GM12874 (cell line): Measurements from ENCODE around the gene ZNF860.

Source experiments
- TF ChIP-seq, protein P1 (sequence below): IDR thresholded peaks from 2 replicates; pipeline ENCODE4 v1.5.1; 2011; ENCODE audit warnings: low read depth, mild to moderate bottlenecking, control low read depth, low read length, moderate library complexity; ENCODE audit not compliant: insufficient read depth

ZNF860 gene

GRCh38 chr3:31997500-31997899, 15.9 kb downstream of the ZNF860 start:
- TF ChIP-seq, protein P1, sequence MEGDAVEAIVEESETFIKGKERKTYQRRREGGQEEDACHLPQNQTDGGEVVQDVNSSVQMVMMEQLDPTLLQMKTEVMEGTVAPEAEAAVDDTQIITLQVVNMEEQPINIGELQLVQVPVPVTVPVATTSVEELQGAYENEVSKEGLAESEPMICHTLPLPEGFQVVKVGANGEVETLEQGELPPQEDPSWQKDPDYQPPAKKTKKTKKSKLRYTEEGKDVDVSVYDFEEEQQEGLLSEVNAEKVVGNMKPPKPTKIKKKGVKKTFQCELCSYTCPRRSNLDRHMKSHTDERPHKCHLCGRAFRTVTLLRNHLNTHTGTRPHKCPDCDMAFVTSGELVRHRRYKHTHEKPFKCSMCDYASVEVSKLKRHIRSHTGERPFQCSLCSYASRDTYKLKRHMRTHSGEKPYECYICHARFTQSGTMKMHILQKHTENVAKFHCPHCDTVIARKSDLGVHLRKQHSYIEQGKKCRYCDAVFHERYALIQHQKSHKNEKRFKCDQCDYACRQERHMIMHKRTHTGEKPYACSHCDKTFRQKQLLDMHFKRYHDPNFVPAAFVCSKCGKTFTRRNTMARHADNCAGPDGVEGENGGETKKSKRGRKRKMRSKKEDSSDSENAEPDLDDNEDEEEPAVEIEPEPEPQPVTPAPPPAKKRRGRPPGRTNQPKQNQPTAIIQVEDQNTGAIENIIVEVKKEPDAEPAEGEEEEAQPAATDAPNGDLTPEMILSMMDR: no peak

DNA sequence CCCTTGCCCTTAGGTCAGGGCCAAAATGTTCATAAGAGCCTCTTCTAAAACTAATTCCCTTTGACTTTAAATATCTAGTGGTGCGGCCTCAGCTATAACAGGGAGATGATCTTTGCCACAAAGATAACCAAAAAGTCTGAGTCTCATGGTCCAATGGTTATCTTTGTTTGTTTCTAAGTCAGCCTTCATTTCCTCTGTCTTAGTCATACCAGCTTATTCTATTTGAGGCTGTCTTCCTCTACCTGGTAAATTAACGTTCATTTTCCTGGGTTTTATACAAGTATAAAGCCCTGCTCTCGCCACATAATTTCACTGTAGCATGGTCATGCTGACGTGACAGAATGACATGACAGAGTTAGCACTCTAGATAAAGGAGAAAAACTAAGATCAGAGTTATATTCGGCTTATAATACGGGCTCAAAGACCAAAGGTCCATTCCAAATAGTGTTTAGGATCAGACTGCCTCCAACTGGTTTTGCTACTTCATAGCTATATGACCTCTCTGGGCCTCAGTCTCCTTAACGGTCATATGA, 18.4 kb downstream of the ZNF860 start:
- TF ChIP-seq, protein P1: no peak

- TF ChIP-seq, protein P1: no peak
These were observed 19.3 kb downstream of the ZNF860 start for GRCh38 chr3:32000877-32001276.

DNA sequence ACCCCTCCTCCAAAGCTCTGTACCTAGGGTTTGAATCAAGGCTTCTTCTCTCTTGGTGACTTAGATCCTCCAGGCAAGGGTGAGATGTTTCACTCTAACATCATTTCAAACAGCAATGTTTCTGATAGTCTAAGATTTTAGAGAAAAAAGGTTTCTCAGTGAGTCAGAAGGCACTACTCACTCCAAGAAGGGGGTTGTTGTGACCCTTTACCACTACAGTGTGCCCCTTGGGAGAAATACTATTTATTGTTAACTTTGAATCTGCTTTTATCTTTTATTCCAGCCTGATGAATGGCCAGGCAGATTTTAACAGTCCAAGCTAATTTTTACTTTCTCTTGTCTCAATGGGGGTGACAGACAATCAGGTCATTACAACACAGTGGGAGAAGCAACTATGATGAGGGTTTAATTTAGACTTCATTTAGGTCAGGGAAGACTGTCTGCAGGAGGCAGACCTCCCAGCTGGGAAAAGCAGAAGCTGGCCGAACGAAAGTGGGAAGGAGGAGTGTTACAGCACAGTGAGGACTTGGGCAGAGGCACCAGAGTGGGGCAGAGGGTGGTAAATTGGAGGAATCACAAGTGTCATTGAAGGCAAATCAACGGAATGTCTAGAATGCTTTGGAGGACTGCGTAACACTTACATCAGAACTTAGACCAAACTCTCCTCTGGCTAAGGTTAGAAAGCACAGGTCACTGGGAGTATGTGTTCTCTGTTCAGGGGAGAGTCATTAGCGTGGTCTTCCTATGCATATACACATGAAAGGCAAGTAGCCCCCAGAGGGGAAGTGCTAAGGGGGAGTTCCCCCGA, 21.2 kb downstream of the ZNF860 start:
- TF ChIP-seq, protein P1: no peak

DNA sequence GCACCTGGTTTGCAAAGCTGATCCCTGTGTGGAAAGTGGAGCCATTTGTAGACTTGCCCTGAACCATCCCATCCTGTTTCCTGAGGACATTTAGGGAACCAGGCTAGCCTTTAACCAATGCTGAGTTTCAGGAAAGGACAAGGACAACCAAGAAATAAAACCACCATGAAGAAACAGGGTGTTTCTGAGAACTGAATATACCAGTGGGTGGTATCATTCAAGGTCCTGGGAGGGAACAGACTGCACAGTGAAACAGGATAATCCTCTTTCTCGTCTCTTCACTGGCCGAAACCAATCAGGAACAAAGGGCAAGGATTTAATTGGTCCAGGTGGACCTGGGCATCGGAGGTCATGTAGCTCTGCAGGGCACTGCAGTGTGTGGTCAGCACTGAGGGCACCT, 21.8 kb downstream of the ZNF860 start:
- TF ChIP-seq, protein P1: no peak

GRCh38 chr3:32004113-32004765, 22.7 kb downstream of the ZNF860 start:
- TF ChIP-seq, protein P1: no peak

DNA sequence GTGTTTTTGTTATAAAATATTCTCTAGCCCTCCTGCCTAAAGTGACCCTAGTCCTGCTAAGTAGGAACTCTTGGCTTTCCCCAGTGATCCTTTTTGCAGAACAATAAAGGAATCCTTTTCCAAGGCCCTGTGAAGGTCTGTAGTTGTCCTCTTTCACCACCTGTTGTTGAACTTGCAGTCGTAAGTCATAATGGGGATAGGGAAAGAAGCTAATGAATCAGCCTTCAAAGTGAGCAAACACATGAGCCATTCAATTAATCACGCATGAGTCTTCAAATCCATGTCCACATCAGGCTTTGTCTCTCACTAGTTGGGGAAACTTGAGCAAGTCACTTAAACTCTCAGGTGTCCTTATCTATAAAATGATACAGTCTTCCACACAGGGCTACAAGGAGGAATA, 27.6 kb downstream of the ZNF860 start:
- TF ChIP-seq, protein P1: no peak
